22Rv1 (cell line): ENCODE results near the gene SAXO2.
"Not testable (repeated sequence)": the region's sequence is repeated elsewhere in the genome, so short reads cannot be mapped to it uniquely, and the experiment has no call there.

Source experiments
- CTCF ChIP-seq: fragments of 450-650 bp; IDR thresholded peaks from 2 replicates; pipeline ENCODE4 v1.5.1; 2017; ENCODE audit warnings: mild to moderate bottlenecking
- ZFX ChIP-seq: fragments of 450-650 bp; IDR thresholded peaks from 2 replicates; pipeline ENCODE4 v1.6.1; 2017; ENCODE audit warnings: antibody characterized with exemption, borderline replicate concordance

- not testable (repeated sequence) for TF ChIP-seq CTCF, ZFX
Measured at GRCh38 chr15:82331576-82332304, 69.1 kb downstream of the SAXO2 start.
